C4-2B (cell line): ENCODE data around the gene MAD2L2.

Source experiments
- H3K27ac ChIP-seq: fragments of 450-650 bp; 2 replicates; pipeline ENCODE4 v1.5.1; 2017
- ZFX ChIP-seq: fragments of 450-650 bp; IDR thresholded peaks from 2 replicates; pipeline ENCODE4 v1.6.1; 2017
- TF ChIP-seq, protein P1 (sequence below): fragments of 450-650 bp; conservative IDR thresholded peaks from 2 replicates; pipeline ENCODE4 v1.5.1; 2017; ENCODE audit warnings: mild to moderate bottlenecking

The MAD2L2 gene

DNA sequence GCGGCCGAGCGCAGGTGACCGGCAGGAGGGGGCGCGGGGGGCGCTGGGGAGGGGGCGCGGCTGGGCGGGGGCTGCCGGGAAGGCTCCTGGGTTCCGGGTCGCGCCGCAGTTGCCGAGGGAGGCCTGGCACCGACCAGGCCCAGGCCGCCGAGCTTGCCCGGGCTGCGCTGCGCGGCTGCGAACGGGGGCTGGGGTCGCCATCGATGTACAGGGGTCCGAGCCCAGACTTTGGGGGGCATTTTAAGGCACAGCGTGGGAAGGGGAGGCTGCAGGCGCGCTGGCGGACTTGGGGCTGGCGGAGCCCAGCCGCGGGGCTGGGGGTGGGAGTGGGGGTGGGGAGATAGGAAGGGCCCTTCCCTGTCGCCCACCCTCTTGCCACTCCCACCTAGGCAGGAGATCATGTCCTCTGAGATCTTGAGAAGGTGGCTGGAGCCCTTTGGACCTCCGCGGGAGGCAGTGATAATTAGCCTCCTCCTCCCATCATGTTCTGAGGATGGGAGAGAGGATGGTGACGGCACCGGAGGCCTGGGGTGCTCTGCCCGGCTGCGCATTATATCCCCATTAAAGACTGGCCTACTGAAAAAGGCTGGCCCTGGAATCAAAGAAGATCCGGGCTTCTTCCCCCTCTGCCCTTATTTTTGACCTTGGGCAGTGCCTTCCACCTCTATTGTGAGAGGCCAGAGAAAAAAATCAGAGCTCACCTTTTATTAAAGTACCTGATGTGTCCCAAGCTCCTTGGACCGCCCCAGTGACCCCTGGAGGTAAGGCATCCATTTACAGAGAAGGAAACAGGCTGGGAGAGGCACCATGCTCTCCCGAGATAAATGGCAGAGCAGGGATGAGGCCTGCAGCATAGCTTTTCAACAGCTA is 25.8 kb downstream of the MAD2L2 start:
- peak; percentile 71; the same call in 1 of the 2 replicates for TF ChIP-seq ZFX
- TF ChIP-seq, protein P1, sequence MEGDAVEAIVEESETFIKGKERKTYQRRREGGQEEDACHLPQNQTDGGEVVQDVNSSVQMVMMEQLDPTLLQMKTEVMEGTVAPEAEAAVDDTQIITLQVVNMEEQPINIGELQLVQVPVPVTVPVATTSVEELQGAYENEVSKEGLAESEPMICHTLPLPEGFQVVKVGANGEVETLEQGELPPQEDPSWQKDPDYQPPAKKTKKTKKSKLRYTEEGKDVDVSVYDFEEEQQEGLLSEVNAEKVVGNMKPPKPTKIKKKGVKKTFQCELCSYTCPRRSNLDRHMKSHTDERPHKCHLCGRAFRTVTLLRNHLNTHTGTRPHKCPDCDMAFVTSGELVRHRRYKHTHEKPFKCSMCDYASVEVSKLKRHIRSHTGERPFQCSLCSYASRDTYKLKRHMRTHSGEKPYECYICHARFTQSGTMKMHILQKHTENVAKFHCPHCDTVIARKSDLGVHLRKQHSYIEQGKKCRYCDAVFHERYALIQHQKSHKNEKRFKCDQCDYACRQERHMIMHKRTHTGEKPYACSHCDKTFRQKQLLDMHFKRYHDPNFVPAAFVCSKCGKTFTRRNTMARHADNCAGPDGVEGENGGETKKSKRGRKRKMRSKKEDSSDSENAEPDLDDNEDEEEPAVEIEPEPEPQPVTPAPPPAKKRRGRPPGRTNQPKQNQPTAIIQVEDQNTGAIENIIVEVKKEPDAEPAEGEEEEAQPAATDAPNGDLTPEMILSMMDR = no peak

DNA sequence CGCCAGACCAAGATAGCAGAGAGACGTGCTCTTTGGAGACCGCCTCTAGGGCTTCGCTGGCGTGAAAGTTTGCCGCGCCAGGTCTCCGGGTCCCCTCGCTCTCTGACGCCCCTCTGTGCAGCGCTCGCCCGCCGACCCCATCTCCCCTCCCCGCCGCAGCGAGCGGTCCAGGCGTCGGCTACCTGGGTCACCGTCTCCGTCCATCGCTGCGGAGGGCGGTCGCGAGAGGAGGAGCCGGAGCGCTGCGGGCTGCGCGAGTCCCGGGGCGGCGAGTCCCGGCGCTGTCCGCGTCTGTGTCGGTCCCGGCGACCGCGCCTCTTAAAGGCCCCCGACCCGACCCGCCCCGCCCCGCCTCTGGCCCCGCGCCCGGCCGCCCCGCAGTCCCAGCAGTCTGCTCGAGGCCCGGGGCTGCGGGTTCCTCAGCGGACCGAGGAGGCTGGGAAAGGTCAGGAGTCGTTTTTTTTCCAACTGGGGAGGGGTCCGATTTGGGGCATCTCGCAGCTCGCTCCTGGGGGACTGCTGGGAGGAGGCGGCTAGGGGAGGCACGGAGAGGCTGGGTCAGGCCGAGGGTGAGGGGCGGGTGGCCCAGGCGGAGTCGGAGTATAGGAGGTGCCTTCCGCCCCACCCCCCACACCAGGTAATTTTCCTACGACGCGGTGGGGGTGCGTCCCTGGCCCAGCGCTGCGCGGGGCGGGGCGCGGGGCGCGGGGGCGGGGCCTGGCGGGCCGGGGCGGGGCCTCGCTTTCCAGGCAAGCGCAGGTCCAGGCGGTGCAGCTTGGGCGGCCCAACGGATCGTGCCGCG is 26.6 kb downstream of the MAD2L2 start, which contains the start of the genes FBXO2 and FBXO44:
TSS of gene FBXO2 (minus strand) at position 293 of the 802 bp plus-strand sequence. CDS start at position 204, 89 bp downstream.
TSS of gene FBXO44 (plus strand) at position 741 of the 802 bp plus-strand sequence. CDS start 959 bp downstream, outside the sequence.
- peak within 1 kb of the TSS; percentile 52 for H3K27ac ChIP-seq
- TF ChIP-seq, protein P1 = no peak
- no peak for TF ChIP-seq ZFX

More for the DNA sequence above, 25.8 kb downstream of the MAD2L2 start:
- H3K27ac ChIP-seq = peak overlapping the region; percentile 52

DNA sequence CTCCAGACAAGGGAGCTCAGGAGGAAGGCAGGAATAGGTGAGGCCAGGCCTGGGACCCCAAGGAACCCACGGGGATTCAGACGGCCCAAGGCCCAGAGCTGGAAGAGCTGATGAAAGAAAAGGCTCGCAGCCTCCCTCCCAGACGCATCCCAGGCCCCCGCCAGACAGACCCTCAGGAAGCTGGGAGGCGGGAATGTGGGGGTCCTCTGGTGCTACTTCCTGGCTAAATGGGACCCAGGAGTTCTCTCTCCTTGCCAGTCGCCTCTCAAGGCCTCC is 27.1 kb downstream of the MAD2L2 start:
- TF ChIP-seq ZFX = no peak
- TF ChIP-seq, protein P1 = no peak
- H3K27ac ChIP-seq = no peak overlapping the region

DNA sequence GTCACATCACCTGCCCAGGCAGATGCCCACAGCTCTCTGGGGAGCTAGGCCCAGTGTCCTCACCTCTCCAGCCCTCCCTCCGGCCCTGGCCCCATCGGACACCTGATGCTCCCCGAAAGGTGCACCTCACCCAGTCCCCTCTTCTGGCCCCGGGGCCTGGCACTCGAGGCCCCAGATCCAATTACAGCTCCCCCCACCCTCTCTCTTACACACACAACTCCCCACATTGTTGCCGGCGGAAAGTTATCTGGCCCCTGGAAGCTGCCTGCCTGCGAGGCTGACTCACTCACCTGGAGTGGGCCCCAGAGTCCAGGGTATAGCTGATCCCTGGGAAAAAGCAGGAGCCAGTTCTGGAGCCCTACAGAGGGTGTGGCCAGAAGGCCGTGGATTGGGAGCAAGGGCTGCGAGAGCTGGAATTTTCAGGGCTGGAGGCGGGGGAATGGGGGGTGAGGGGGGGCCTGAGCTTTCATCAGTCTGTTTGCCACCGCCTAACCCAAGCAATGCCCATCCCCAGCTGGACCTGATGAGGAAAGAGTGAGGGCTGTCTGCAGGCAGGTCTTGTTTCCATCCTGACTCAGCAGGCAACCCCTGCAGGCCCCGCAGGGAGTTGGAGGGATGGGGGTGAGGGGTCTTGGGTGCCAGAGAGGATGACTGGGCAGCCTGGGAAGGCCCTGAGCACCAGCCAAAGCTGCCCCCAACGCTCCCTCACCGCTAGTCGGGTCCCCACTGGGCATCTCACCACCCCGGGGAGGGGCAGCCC is 27.7 kb downstream of the MAD2L2 start:
- H3K27ac ChIP-seq = no peak overlapping the region
- TF ChIP-seq ZFX = no peak
- TF ChIP-seq, protein P1 = no peak

DNA sequence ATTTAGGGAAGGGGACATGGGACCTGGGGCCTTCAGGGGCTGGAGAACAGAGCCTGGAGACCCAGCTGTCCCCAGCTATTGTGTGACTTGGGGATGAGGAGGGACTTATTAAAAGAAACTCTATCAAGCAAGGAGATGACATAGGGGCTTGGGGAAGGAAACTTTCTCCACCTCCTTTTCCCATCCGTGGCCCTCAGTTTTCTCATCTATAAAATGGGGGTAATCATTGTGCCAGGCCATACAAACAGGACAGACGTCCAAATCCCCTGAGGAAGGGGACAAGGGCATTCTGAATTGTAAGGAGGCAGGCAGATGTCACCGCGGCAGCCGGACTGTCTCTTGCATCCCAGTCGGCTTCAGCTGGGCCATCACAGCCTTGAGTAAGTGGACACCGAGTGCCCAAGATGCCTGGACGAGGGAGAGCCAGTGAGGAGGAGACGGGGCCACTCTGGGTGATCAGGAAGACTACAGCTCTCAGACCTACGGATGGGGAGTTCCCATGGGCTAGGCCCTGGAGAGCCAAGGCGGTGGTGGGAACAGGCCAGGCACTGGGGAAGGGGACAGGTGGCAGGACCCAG is 28.7 kb downstream of the MAD2L2 start:
- no peak overlapping the region for H3K27ac ChIP-seq
- TF ChIP-seq ZFX = no peak
- TF ChIP-seq, protein P1 = no peak

DNA sequence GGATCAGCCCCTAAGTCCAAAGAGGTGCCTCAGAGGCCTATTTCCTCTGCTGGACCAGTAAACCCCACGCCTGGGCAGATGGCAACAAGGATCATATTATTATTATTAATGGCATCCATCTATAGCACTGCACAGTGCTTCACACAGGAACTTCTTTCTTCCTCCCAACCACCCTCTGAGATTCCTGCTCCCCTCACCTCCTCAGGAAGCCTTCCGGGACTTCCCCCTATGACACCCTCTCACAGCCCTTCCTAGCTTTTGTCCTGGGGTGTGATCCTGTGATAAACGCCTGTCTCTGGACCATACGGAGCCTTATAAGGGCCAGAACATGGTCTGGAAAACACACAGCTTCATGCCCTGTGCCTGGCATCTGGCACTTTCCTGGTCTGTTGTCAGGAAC is 29.9 kb downstream of the MAD2L2 start:
- H3K27ac ChIP-seq = no peak overlapping the region
- no peak for TF ChIP-seq ZFX
- TF ChIP-seq, protein P1 = no peak
